Renal pelvis (tissue), 4 donors: ENCODE measurements around the gene S100A10. TPM values are rescaled to one million over a fixed set of nuclear protein-coding genes. Genes with fewer than 3 reads are reported as not detected.
A peak's percentile ranks its signal among the peaks of the same experiment; 100 is the strongest.

Experiments used
- DNase-seq: peaks from one replicate; pipeline ENCODE4 v3.0.0-alpha.2; 2013
- polyA plus RNA-seq, 3 donors: library from polyadenylated mRNA; unstranded; fragments of 120-200 nt; gene quantifications; one replicate each; pipeline ENCODE4 v1.2.1, GENCODE V29; 2013; ENCODE audit not compliant: insufficient read length in 3 of 3

The S100A10 gene
- polyA plus RNA-seq, 3 donors: 181 to 241 (median 215) TPM

DNA sequence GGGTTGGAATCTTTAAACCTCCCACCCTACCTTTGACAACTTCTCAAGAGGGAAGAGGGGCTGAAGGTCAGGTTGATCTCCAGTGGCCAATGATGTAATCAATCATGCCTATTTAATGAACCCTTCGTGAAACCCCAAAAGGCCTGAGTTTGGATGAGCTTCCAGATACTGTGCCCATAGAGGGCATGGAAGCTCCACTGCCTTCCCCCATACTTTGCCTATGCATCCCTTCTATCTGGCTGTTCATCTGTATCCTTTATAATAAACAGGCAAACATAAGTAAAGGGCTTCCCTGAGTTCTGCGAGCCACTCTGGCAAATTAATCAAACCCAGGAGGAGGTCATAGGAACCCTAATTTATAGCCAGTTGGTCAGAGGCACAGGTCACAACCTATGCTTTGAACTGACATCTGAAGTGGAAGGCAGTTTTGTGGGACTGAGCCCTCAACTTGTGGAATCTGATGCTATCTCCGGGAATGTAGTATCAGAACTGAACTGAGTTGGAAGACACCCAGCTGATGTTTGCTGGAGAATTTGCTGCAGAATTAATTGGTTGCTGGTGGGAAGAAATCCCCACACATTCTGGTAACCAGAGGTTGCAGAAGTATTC is 24.8 kb downstream of the S100A10 start:
- DNase-seq: no peak

DNA sequence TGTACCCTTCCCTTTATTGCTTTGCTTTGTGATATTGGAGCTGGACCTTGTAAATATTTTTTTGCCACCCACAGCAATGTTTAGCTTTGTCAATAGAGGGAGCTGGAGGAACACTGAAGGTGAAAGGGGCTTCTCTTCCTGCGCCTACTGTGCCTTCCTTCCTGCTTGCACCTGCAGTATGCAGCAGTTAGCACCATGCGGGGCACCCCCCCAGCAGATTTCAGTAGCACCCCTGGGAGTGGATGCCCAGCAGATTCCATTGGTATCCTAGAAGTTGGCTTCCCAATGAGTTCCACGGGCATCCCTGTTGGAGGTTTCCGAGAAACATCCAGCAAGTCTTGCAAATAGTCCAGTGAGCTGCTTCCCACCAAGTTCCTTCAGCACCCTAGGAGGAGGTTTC is 25.6 kb downstream of the S100A10 start:
- no peak for DNase-seq

- no peak for DNase-seq
Measured at GRCh38 chr1:151967091-151967490, 26.6 kb downstream of the S100A10 start.

- DNase-seq: no peak
Measured at GRCh38 chr1:151966061-151966460, 27.6 kb downstream of the S100A10 start.

DNA sequence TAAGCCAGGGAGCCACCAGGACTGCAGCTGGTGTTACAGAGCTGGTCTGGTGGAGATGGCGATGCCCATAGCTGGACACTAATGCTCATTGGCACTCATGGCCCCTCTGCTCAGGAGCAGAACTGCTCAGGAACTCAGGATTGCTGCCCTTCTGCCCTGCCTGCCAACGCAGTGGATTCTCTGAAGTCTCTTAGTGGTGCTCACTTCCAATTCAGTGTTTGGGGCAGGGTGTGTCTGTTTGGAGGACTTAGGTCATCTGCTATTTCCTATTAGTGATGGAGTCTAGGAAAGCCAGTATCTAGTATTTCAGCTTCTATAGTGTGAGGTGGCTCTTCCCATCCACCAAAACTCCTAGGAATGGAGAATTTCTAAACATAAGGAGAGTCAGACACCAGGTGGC is 29.1 kb downstream of the S100A10 start:
- no peak for DNase-seq

- DNase-seq: no peak
Measured at GRCh38 chr1:151963288-151963687, 30.4 kb downstream of the S100A10 start.

DNA sequence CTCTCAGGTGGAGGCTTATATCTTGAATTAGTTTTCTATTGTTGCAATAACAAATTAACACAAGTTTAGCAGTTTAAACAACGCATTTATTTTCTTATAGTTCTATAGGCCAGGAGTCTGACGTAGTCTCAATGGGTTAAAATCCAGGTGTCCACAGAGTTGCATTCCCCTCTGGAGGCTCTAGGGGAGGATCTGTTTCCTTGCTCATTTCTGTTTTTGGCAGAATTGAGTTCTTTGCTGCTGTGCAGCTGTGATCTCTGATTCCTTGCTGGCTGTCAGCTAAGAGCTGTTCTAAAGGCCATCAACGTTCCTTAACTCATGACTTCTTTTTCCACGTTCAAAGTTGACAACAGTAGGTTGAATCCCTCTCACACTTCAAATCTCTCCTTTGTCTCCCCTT is 31.8 kb downstream of the S100A10 start:
- DNase-seq: no peak

DNA sequence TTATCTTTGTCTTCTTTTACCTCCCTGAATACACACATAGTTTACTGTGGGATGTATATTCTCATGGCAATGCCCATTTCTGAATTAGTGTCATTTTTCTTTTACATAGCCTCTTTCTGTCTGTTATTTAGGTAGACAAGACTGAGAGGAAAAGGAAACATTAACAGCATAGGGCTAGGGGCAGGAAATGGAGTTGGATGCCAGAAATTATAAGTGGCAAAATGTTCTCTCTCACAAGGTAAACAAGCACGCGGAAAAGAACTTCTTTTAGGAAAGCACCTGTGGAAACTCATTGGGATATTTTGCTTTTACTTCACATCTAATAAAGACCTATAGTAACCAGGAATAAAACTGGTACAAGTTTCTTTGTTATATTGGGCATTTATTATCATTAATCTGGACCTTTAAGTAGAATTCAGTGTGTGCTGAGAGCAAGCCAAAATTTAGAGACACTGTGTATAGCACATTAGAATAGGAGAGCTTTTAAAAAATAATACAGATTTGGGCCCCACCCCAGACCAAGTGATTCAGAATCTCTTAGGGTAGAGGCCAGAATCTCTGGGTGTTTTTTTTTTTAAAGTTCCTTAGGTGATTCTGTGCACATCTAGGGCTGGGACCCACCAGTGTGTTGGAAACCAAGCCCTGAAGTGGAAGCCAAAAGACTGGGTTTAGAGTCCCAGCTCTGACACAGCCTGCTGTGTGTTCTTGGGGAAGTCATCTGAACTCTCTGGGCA is 32.7 kb downstream of the S100A10 start:
- no peak for DNase-seq

DNA sequence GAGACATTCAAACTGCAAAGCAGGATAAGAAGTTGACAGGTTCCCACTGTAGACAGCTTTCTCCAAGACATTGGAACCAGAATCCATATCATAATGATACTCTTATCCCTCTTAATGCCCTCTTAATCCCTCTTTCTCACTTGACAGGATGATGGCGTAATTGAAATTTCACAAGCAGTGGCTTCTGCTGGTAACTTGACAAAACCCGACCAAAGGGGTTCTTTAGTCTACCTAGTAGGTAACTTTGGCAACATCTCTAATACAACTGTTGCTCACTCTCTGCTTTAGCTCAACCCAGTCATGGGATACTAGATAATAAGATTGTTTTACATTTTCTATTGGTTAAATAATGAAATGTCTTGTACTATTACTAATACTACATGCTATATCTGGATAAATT is 34.7 kb downstream of the S100A10 start:
- no peak for DNase-seq

DNA sequence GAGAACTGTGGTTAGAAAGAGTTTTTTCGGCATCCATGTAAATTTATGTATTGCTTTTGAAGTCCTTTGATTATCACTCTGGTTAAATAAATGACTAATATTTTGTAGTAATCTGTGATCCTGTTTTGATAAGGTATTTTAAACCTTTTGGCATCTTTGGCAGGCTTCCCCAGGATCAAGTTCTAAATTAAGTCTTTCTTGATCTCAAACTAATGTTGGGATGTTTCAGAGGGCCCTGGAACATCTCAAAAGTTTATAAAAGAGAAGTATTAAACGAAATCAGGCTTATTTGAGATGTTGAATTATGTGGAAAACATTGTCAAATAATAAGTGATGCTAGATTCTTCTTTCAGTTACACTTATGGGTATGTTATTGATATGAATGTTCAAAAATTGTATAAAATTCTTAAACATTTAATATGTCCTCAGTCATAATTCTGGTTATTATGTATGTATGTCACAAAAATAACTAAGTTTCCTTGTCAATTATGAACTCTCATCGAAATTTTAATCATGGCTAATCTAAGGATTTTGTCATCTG is 36.6 kb downstream of the S100A10 start:
- no peak for DNase-seq

- DNase-seq: no peak
Measured at GRCh38 chr1:151953409-151954094, 40.1 kb downstream of the S100A10 start.

DNA sequence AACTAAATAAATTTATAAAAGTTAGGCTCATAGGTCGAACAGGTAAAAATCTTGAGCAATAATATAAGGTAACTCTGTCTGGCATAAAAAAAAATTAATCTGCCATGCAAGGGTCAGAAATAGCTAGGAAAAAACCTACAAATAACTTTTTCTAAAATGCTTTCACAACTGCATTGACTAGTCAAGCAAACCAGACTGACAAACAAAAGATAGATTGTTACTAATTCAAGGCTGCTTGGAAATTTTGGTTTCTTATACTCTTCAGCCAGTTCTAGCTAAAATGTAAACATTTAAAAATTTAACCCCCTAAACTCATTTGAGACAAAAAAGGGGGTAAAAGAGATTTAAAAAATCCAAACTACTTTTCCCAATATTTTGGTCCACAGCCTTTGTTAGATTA is 40.8 kb downstream of the S100A10 start:
- DNase-seq: no peak

GRCh38 chr1:151949371-151950193 is 44.1 kb downstream of the S100A10 start:
- no peak for DNase-seq

- no peak for DNase-seq
Measured at GRCh38 chr1:151948506-151948905, 45.2 kb downstream of the S100A10 start.

DNA sequence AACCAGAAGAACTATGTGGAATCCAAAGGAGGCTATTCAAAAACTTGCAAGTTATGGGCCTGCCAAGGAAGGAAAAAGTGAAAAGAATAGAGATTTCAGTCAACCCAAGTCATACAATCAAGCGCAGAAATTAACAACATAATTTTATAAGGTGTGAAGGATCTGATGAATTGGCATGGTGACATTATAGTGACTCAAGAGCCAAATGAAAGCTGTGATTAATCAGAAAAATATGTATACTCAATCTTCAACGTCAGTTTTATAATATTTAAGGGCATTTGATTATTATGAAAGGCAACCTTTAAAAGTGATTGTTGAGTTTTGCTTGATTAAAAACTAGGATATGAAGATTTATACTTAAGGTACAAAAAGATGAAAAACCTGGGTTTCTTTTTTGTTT is 46.5 kb downstream of the S100A10 start:
- DNase-seq: no peak

DNA sequence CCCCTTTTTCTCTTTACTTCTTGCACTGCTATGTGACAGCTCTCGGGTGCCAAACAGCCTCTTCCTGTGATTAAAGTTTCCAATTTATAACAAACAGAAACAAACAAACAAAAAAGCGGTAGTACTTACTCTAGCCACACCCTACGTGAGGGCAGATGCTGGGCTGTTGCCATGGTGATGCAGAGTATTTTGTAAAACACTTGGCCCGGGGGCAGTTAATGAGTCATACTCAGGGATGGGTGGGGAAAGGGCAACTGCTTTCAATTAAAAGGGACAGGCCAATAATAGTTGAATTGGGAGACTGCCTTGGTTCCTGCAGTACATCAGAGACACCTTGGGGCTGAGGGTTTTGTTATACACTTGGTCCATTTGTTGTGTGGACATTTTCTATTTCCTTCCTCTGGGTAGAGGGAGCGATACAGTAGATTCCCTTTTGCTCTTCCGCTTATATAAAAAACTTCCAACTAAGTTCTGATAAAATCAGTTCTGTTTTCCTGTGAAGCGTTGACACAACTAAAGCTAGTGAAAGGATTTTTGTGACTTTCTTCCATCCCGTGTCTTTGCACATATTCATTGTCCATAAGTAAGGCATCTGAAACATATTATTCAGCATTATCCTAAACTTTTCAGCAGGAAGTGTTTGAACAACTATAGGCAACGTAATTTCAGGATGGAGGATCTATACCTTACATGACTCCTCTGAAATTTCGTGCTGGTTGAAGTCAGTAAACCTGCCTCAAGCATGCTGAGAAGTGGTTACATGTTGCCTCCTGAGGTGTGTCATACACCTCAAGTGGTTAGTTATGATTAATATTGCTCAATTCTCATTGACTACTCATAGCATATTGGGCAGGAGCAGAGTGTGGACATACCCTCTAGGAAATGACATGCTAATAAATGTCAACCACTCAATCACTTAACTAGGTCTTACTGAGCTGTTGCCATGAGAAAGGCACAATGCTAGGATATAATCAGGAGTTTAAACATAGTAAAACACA is 47.6 kb downstream of the S100A10 start:
- peak; percentile 65 for DNase-seq

DNA sequence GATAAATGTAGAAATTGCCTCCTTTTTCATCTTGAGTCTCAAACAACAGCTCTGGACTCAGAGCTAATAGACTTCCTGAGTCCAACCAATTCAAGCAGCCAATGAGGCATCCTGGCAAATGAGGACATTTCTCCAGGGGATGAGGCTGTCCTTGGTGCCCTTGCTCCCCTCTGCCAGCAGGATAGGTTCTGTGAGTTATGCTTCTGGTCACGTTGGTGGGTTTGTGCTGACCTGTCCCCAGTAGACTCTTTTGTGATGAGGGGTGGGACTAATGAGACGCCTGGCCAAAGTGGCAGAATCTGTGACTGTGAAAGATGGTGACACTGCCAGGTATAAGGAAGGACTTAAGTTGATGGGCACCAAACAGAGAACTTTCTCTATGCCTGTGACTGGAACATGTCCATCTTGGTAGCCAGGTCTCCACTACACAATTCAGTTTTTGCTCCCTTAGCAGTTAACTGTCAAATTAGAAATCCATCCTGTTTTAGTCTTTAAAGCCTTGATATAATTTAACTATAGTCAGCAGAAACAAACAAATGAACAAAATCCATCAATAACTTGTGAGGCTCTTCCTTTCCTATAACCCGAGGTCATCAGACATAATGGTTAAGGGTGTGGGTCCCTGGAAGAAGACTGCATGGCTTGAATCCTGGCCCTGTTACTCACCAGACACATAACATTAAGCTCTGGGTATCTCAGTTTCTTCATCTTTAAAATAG is 48.6 kb downstream of the S100A10 start:
- DNase-seq: no peak

DNA sequence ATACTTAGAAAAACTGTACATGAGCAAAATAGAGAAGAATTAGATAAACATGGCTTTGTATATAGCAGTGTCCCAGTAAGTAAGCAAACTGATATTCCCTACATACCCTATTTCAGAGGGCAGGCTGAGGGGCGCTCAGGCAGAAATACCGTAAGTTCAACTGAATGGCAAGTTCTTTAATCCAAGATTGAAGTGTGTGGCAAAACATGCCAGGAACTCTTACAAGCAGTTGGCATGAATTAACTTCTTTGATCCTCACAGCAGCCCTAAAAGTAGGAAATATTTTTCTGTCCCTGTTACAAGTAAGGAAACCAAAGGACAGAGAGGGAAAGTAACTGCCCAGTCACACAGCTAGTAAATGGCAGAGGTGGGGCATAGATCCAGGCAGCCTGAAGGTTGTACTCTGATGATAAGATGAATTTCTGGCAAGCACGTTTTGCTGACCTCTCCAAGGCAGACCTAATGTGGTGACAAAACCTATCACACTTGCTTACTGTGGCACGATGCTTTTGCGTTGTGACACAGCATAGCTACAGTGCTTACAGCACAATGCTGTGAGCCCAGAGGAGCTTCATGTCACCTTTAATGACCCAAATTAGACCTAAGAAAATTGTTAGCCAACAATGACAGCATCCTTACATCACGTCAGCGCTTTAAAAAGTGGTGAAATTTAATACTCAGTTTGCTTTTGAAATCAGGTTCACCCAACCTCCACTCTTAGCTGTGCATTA is 49.4 kb downstream of the S100A10 start:
- DNase-seq: no peak

GRCh38 chr1:151943591-151943990 is 50.1 kb downstream of the S100A10 start:
- no peak for DNase-seq
